PC-3 (cell line): ENCODE measurements around the gene HTR5A. TPM values are rescaled to one million over a fixed set of nuclear protein-coding genes. Genes with fewer than 3 reads are reported as not detected.

ENCODE experiments used
- ATAC-seq: fragments of 200-7000 bp; cut with Tn5 transposase; 2 replicates; pipeline ENCODE4 v1.9.1; 2020; ENCODE audit warnings: mild to moderate bottlenecking, moderate library complexity
- BruUV-seq: library from RNA; stranded (reverse); fragments of 400-500 nt; replicated peaks from 2 replicates; lab custom pipeline; 2021; lab: Mats Ljungman, UMichigan
- CTCF ChIA-PET: fragments of 300-600 bp; sonication (Branson Sonifier 250); formaldehyde crosslinking; loops from one replicate; lab custom pipeline; 2022; ENCODE audit warnings: antibody characterized with exemption; lab: Charles Lee
- POLR2A ChIA-PET: fragments of 300-600 bp; sonication (Branson Sonifier 250); formaldehyde crosslinking; loops from one replicate; lab custom pipeline; 2022; ENCODE audit warnings: antibody characterized with exemption; ENCODE audit not compliant: unreplicated experiment; lab: Charles Lee
- DNase-seq: peaks from one replicate; pipeline ENCODE4 v3.0.0-alpha.2; 2015
- H2AFZ ChIP-seq: fragments of 300-600 bp; sonication (generic); 2 replicates; pipeline ENCODE4 v1.6.0; 2016; ENCODE audit warnings: antibody characterized with exemption, low read length
- H3F3A ChIP-seq: fragments of 300-600 bp; sonication (generic); one replicate; pipeline ENCODE4 v1.6.0; 2017; ENCODE audit warnings: antibody characterized with exemption, low read length, control low read depth, mild to moderate bottlenecking; ENCODE audit not compliant: unreplicated experiment
- H3K27ac ChIP-seq: fragments of 300-600 bp; sonication (generic); 2 replicates; pipeline ENCODE4 v1.5.1; 2016; ENCODE audit warnings: mild to moderate bottlenecking, low read length
- H3K27me3 ChIP-seq: fragments of 300-600 bp; sonication (generic); 2 replicates; pipeline ENCODE4 v1.6.1; 2016; ENCODE audit warnings: low read length, mixed read lengths
- H3K36me3 ChIP-seq: fragments of 300-600 bp; sonication (generic); 2 replicates; pipeline ENCODE4 v1.6.1; 2016; ENCODE audit warnings: low read depth, mixed run types, low read length, mixed read lengths
- H3K4me1 ChIP-seq: fragments of 300-600 bp; sonication (generic); 2 replicates; pipeline ENCODE4 v1.5.1; 2016; ENCODE audit warnings: low read length; ENCODE audit not compliant: insufficient read depth
- H3K4me2 ChIP-seq: fragments of 300-600 bp; sonication (generic); 2 replicates; pipeline ENCODE4 v1.6.0; 2016; ENCODE audit warnings: low read length
- H3K4me3 ChIP-seq: fragments of 300-600 bp; sonication (generic); 2 replicates; pipeline ENCODE4 v1.5.1; 2016; ENCODE audit warnings: mild to moderate bottlenecking, low read length, mixed read lengths
- H3K79me2 ChIP-seq: fragments of 300-600 bp; sonication (generic); 2 replicates; pipeline ENCODE4 v1.6.1; 2017; ENCODE audit warnings: low read length, mixed read lengths
- H3K9ac ChIP-seq: fragments of 300-600 bp; sonication (generic); 2 replicates; pipeline ENCODE4 v1.6.0; 2016; ENCODE audit warnings: mild to moderate bottlenecking, low read length
- H3K9me2 ChIP-seq: fragments of 300-600 bp; sonication (generic); replicated peaks from 2 replicates; pipeline ENCODE4 v1.6.1; 2016; ENCODE audit warnings: mixed run types, low read length, mixed read lengths
- H3K9me3 ChIP-seq: fragments of 300-600 bp; sonication (generic); 2 replicates; pipeline ENCODE4 v1.6.1; 2016; ENCODE audit warnings: low read length, mixed read lengths
- H4K20me1 ChIP-seq: fragments of 300-600 bp; sonication (generic); 2 replicates; pipeline ENCODE4 v1.6.1; 2016; ENCODE audit warnings: low read length, mixed read lengths
- EZH2 ChIP-seq: fragments of 300-600 bp; sonication (generic); IDR thresholded peaks from one replicate; pipeline ENCODE4 v1.6.1; 2017; ENCODE audit warnings: antibody characterized with exemption, mild to moderate bottlenecking, low read length; ENCODE audit not compliant: unreplicated experiment
- EZH2phosphoT487 ChIP-seq: fragments of 300-600 bp; sonication (generic); IDR thresholded peaks from 2 replicates; pipeline ENCODE4 v1.6.1; 2018; ENCODE audit warnings: mild to moderate bottlenecking, antibody characterized with exemption, low read length, borderline replicate concordance
- intact Hi-C: fragments of 100-400 bp; cut with micrococcal nuclease; formaldehyde crosslinking; loops from 2 replicates; pipeline ENCODE4 v1.9.0; 2023
- total RNA-seq: library from RNA; depleted of rRNA; stranded (reverse); fragments of >200 nt; gene quantifications from 2 replicates; pipeline ENCODE4 v1.2.3, GENCODE V29; 2014
- TF ChIP-seq, protein P1 (sequence below): fragments of 300-600 bp; sonication (generic); conservative IDR thresholded peaks from 2 replicates; pipeline ENCODE4 v1.5.1; 2017; ENCODE audit warnings: antibody characterized with exemption, low read depth, mild to moderate bottlenecking, low read length

HTR5A gene
- total RNA-seq, 1 experiment from 2014 or later = not detected

GRCh38 chr7:155115288-155115687 lies 45.2 kb downstream of the HTR5A start:
- Histone ChIP-seq H3K9me2 (no peaks in the 10 kb centered on the region), H3K4me2 (no peak overlapping the region), H3K79me2 (no peaks in the 10 kb centered on the region), H2AFZ (no peak overlapping the region), H3K9ac (no peak overlapping the region), H3F3A (no peaks in the 10 kb centered on the region), H3K36me3 (no peaks in the 10 kb centered on the region), H3K4me3 (no peak overlapping the region), H3K27ac (no peak overlapping the region), H3K9me3 (no peaks in the 10 kb centered on the region), H4K20me1 (no peaks in the 10 kb centered on the region), H3K4me1 (no peaks in the 10 kb centered on the region), H3K27me3 (peaks cover 65% of the 10 kb centered on the region)
- intact Hi-C loops = no loop called here
- ChIA-PET POLR2A (no interaction called here), CTCF (no interaction called here)
- BruUV-seq = no TSS peak
- TF ChIP-seq, protein P1, sequence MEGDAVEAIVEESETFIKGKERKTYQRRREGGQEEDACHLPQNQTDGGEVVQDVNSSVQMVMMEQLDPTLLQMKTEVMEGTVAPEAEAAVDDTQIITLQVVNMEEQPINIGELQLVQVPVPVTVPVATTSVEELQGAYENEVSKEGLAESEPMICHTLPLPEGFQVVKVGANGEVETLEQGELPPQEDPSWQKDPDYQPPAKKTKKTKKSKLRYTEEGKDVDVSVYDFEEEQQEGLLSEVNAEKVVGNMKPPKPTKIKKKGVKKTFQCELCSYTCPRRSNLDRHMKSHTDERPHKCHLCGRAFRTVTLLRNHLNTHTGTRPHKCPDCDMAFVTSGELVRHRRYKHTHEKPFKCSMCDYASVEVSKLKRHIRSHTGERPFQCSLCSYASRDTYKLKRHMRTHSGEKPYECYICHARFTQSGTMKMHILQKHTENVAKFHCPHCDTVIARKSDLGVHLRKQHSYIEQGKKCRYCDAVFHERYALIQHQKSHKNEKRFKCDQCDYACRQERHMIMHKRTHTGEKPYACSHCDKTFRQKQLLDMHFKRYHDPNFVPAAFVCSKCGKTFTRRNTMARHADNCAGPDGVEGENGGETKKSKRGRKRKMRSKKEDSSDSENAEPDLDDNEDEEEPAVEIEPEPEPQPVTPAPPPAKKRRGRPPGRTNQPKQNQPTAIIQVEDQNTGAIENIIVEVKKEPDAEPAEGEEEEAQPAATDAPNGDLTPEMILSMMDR = no peak
- no peak for TF ChIP-seq EZH2
- no peak for TF ChIP-seq EZH2phosphoT487
- DNase-seq (no peak), ATAC-seq (no peak)

- Histone ChIP-seq H3F3A (peaks cover 9% of the 10 kb centered on the region), H3K9me3 (0 out of 2 replicates have a peak, but pooled peaks cover 6% of the 10 kb centered on the region), H3K9ac (no peak overlapping the region), H3K9me2 (no peaks in the 10 kb centered on the region), H3K79me2 (no peaks in the 10 kb centered on the region), H2AFZ (no peak overlapping the region), H3K36me3 (no peaks in the 10 kb centered on the region), H4K20me1 (no peaks in the 10 kb centered on the region), H3K4me3 (no peak overlapping the region), H3K4me2 (no peak overlapping the region), H3K27ac (no peak overlapping the region), H3K4me1 (no peaks in the 10 kb centered on the region), H3K27me3 (peaks cover 28% of the 10 kb centered on the region)
- intact Hi-C loops = no loop called here
- ChIA-PET CTCF (no interaction called here), POLR2A (no interaction called here)
- TF ChIP-seq EZH2 = no peak
- TF ChIP-seq, protein P1 = no peak
- no peak for TF ChIP-seq EZH2phosphoT487
- no TSS peak for BruUV-seq
- ATAC-seq (no peak), DNase-seq (no peak)
Observed at GRCh38 chr7:155119801-155120382, 49.8 kb downstream of the HTR5A start.

GRCh38 chr7:155120460-155120859 lies 50.3 kb downstream of the HTR5A start:
- ATAC-seq (no peak), DNase-seq (no peak)
- peaks cover 9% of the 10 kb centered on the region for H3F3A ChIP-seq
- no peak overlapping the region for H3K4me2 ChIP-seq
- no peak overlapping the region for H2AFZ ChIP-seq
- no peak overlapping the region for H3K27ac ChIP-seq
- H3K9ac ChIP-seq = no peak overlapping the region
- no peaks in the 10 kb centered on the region for H3K4me1 ChIP-seq
- 0 out of 2 replicates have a peak, but pooled peaks cover 8% of the 10 kb centered on the region for H3K9me3 ChIP-seq
- no peaks in the 10 kb centered on the region for H3K79me2 ChIP-seq
- TF ChIP-seq EZH2 (no peak), EZH2phosphoT487 (no peak)
- TF ChIP-seq, protein P1 = no peak
- ChIA-PET POLR2A (no interaction called here), CTCF (no interaction called here)
- intact Hi-C loops = no loop called here
- H3K36me3 ChIP-seq = no peaks in the 10 kb centered on the region
- no peaks in the 10 kb centered on the region for H3K9me2 ChIP-seq
- no peak overlapping the region for H3K4me3 ChIP-seq
- no TSS peak for BruUV-seq
- peaks cover 23% of the 10 kb centered on the region for H3K27me3 ChIP-seq
- H4K20me1 ChIP-seq = no peaks in the 10 kb centered on the region
